Uterus (tissue), 2 donors: ENCODE measurements around the gene AEBP1.

ENCODE experiments used
- POLR2A ChIP-seq, 2 donors: fragments of 450-650 bp; IDR thresholded peaks; one replicate each; pipeline ENCODE4 v1.6.1; 2016; ENCODE audit warnings: antibody characterized with exemption in 2 of 2, mild to moderate bottlenecking in 1 of 2, moderate library complexity in 1 of 2
- TF ChIP-seq, protein P1 (sequence below), 4 experiments: fragments of 200-600 bp in 2 of 4; fragments of 450-650 bp in 2 of 4; sonication (generic) in 2 of 4; IDR thresholded peaks; one replicate each; pipeline ENCODE4 v1.5.1; 2016 to 2019; ENCODE audit warnings: antibody characterized with exemption in 4 of 4, mild to moderate bottlenecking in 2 of 4, moderate library complexity in 1 of 4

DNA sequence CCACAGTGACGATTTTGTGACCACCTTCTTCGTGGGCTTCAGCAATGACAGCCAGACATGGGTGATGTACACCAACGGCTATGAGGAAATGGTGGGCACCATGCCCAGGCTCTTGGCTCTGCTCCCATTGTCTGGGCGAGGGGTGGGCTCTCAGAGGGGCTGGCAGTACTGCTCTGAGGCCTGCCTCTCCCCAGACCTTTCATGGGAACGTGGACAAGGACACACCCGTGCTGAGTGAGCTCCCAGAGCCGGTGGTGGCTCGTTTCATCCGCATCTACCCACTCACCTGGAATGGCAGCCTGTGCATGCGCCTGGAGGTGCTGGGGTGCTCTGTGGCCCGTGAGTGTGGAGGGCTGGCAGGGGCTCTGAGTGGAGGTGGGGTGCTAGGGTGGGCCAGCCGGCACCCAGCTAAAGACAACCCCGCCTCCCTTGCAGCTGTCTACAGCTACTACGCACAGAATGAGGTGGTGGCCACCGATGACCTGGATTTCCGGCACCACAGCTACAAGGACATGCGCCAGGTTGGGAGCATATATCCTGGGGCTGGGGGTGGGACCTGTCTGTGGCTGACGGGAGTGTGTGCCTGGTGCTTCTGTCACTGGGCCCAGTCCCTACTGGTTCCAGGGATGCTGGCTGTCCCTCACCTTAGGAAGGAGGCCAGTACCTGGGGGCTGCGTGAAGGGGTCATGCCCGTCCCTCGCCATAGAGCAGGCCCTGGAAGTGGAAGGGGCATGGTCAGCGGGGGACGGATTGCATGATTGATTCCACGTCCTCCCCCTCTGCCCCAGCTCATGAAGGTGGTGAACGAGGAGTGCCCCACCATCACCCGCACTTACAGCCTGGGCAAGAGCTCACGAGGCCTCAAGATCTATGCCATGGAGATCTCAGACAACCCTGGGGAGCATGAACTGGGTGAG lies 6.8 kb downstream of the AEBP1 start:
- TF ChIP-seq, protein P1, sequence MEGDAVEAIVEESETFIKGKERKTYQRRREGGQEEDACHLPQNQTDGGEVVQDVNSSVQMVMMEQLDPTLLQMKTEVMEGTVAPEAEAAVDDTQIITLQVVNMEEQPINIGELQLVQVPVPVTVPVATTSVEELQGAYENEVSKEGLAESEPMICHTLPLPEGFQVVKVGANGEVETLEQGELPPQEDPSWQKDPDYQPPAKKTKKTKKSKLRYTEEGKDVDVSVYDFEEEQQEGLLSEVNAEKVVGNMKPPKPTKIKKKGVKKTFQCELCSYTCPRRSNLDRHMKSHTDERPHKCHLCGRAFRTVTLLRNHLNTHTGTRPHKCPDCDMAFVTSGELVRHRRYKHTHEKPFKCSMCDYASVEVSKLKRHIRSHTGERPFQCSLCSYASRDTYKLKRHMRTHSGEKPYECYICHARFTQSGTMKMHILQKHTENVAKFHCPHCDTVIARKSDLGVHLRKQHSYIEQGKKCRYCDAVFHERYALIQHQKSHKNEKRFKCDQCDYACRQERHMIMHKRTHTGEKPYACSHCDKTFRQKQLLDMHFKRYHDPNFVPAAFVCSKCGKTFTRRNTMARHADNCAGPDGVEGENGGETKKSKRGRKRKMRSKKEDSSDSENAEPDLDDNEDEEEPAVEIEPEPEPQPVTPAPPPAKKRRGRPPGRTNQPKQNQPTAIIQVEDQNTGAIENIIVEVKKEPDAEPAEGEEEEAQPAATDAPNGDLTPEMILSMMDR (IDR thresholded peaks at IDR 0.05), result no peak
- no peak for TF ChIP-seq POLR2A (IDR thresholded peaks at IDR 0.05)
